ENCODE results near the gene MSH5. TPM values are rescaled to one million over a fixed set of nuclear protein-coding genes. Genes with fewer than 3 reads are reported as not detected.

Gene MSH5
- 90.4 TPM for total RNA-seq (2021; ENCODE audit: unreplicated experiment)
- polyA plus RNA-seq (2012): 49.3 and 53.4 TPM in 2 replicates
- Bru-seq, nascent RNA: percentile 96 among the genes with signal in this experiment
- percentile 97 among the genes with signal in this experiment for BruChase-seq, experiment 1, labeled RNA remaining after a 6-hour chase
- percentile 96 among the genes with signal in this experiment for BruChase-seq, experiment 2, labeled RNA remaining after a 2-hour chase
- long read RNA-seq, partial matches to known transcripts: 7 of 28 reads
- long read RNA-seq, other reads (novel, unspliced or antisense): 16 of 28 reads

DNA sequence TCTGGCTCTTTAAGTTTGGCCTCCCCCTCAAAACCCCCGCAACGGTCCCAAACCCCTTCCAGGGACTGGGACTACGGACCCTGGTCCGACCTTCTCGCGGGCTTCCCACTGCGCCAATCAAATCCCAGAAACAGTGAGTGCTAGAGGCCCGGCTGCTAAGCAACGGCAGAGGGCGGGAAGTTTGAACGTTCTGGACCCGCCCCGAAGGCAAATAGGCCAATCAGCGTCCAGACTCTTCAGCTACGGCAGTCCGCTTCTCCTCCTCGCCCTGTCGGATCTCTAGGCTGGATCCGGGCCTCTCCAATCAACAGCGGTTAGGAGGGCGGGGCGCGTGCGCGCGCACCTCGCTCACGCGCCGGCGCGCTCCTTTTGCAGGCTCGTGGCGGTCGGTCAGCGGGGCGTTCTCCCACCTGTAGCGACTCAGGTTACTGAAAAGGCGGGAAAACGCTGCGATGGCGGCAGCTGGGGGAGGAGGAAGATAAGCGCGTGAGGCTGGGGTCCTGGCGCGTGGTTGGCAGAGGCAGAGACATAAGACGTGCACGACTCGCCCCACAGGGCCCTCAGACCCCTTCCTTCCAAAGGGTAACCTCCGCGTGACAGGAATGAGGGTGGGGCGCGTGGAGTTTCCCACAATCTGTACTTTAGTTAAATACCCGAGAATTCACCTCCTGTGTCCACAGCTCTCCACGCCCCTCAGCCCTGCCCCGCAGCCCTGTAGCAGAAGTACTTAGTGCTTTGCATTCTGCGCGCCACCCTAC, at the start of gene MSH5:
TSS of gene MSH5 (plus strand) at position 367 of the 758 bp plus-strand sequence. CDS start 462 bp downstream, outside the sequence.
- intact Hi-C loops (cut with micrococcal nuclease): loop anchor here (1.0 to 5.0 kb wide), 4 partner anchors 37 to 193 kb away; partner anchors contain the start of genes ABHD16A, CSNK2B, LY6G5B and NFKBIL1
- H3K27me3 ChIP-seq (ENCODE audit: insufficient read depth, low read length): no peaks in the 10 kb centered on the region
- H2AFZ ChIP-seq (ENCODE audit: low read depth, low read length, poor library complexity, severe bottlenecking): no peak within 1 kb of the TSS
- ChIA-PET CTCF (interaction anchor here (1.0 to 3.6 kb wide), 5 partner anchors 10 to 59 kb away, joined by 3 to 25 read pairs (median 9); partner anchors contain the start of genes DDAH2 and LY6G5C), POLR2A (interaction anchor here (1.1 to 4.3 kb wide), 11 partner anchors 10 to 123 kb away, joined by 3 to 21 read pairs (median 4); partner anchors contain the start of genes ABHD16A, BAG6, C6orf47 and GPANK1), RAD21 (ENCODE audit: low non-redundant PET in 1 of 2, low total read pairs in 2 of 2, uncharacterized antibody in 2 of 2, unreplicated experiment in 2 of 2) (interaction anchor here (0.6 to 1.2 kb wide), 2 partner anchors 30 to 43 kb away, joined by 3 read pairs; no protein-coding TSS in a partner anchor)
- H3K79me2 ChIP-seq (ENCODE audit: insufficient read depth, low read length): peaks cover 40% of the 10 kb centered on the region
- TF ChIP-seq POLR2AphosphoS5 (IDR thresholded peaks at IDR 0.05; ENCODE audit: low read depth, low read length) (peak; percentile 80), YY1 (IDR thresholded peaks at IDR 0.05; ENCODE audit: extremely low read depth, insufficient replicate concordance, low read depth, low read length) (peak; percentile 54), POLR2A (IDR thresholded peaks at IDR 0.05; ENCODE audit: borderline replicate concordance, extremely low read depth, insufficient read depth, insufficient read length) (peak; percentile 39)
- TF ChIP-seq, protein P1, sequence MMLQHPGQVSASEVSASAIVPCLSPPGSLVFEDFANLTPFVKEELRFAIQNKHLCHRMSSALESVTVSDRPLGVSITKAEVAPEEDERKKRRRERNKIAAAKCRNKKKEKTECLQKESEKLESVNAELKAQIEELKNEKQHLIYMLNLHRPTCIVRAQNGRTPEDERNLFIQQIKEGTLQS (IDR thresholded peaks at IDR 0.05): no peak
- TF ChIP-seq, protein P2, sequence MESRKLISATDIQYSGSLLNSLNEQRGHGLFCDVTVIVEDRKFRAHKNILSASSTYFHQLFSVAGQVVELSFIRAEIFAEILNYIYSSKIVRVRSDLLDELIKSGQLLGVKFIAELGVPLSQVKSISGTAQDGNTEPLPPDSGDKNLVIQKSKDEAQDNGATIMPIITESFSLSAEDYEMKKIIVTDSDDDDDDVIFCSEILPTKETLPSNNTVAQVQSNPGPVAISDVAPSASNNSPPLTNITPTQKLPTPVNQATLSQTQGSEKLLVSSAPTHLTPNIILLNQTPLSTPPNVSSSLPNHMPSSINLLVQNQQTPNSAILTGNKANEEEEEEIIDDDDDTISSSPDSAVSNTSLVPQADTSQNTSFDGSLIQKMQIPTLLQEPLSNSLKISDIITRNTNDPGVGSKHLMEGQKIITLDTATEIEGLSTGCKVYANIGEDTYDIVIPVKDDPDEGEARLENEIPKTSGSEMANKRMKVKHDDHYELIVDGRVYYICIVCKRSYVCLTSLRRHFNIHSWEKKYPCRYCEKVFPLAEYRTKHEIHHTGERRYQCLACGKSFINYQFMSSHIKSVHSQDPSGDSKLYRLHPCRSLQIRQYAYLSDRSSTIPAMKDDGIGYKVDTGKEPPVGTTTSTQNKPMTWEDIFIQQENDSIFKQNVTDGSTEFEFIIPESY (IDR thresholded peaks at IDR 0.05; ENCODE audit: extremely low read depth, insufficient replicate concordance, low read length): peak; percentile 81
- peak; percentile 99 for DNase-seq (ENCODE audit: low read depth, low spot score)
- H3K4me1 ChIP-seq (ENCODE audit: control insufficient read depth in 1 of 2, insufficient read depth in 2 of 2, low read length in 2 of 2): peaks cover 35 to 51% of the 10 kb centered on the region in 2 experiments
- H3K4me2 ChIP-seq (ENCODE audit: low read length): peak within 1 kb of the TSS; percentile 97
- H3K9ac ChIP-seq (ENCODE audit: low read length): peak within 1 kb of the TSS; percentile 99
- BruUV-seq (replicated peaks): TSS peak; percentile 79
- peak within 1 kb of the TSS; percentile 86 to 92 for H3K4me3 ChIP-seq (replicated peaks in 1 of 2; ENCODE audit: low read depth in 1 of 2, low read length in 2 of 2)
- no peaks in the 10 kb centered on the region for H4K20me1 ChIP-seq (ENCODE audit: insufficient read depth)
- peaks cover 16 to 27% of the 10 kb centered on the region in 2 experiments; a peak in 3 of 4 replicates for H3K36me3 ChIP-seq (ENCODE audit: control insufficient read depth in 1 of 2, insufficient read depth in 2 of 2, low read length in 2 of 2)
- no peaks in the 10 kb centered on the region for H3K9me2 ChIP-seq (ENCODE audit: insufficient read depth)
- peak; percentile 86 for ATAC-seq
- no peaks in the 10 kb centered on the region for H3K9me3 ChIP-seq (ENCODE audit: control insufficient read depth in 1 of 2, insufficient read depth in 1 of 2, low read depth in 1 of 2, low read length in 2 of 2)
- peak within 1 kb of the TSS; percentile 99 for H3K27ac ChIP-seq (ENCODE audit: low read depth, low read length)

Data from HCT116 (cell line).